ENCODE measurements around the gene MAPK10. TPM values are rescaled to one million over a fixed set of nuclear protein-coding genes. Genes with fewer than 3 reads are reported as not detected.
"Not testable (repeated sequence)": the region's sequence is repeated elsewhere in the genome, so short reads cannot be mapped to it uniquely, and the experiment has no call there.

The MAPK10 gene
- total RNA-seq, 1 experiment from 2014 or later: 19.8 TPM

DNA sequence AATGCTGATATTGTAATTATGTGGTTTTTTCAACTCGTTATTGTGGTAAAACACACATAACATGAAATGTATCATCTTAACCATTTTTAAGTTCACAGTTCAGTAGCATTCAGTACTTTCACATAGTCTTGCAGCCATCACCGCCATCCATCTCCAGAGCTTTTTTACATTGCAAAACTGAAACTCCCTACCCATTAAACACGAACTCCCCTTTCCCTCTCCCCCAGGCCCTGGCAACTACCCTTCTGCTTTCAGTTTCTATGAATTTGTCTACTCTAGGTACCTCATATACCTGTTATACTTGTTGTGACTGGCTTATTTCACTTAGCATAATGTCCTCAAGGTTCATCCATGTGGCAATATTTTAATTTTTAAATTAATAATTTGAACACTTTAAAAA is 380.6 kb downstream of the MAPK10 start:
- in situ Hi-C loops (cut with HindIII; ENCODE audit: low pct_unique_long_range_greater_than_20kb, low sequenced_read_pairs): loop anchor here (25.0 kb wide), 1 partner anchor 167 kb away; no protein-coding TSS in a partner anchor

GRCh38 chr4:85970535-85970934 is 389.3 kb downstream of the MAPK10 start:
- no peak for DNase-seq (ENCODE audit: low read depth)
- in situ Hi-C loops (cut with HindIII; ENCODE audit: low pct_unique_long_range_greater_than_20kb, low sequenced_read_pairs): no loop called here

More for the DNA sequence above, 380.6 kb downstream of the MAPK10 start:
- no peak for DNase-seq (ENCODE audit: low read depth)

GRCh38 chr4:85968945-85969819 is 390.7 kb downstream of the MAPK10 start:
- in situ Hi-C loops (cut with HindIII; ENCODE audit: low pct_unique_long_range_greater_than_20kb, low sequenced_read_pairs): no loop called here
- peak; percentile 50 for DNase-seq (ENCODE audit: low read depth)

DNA sequence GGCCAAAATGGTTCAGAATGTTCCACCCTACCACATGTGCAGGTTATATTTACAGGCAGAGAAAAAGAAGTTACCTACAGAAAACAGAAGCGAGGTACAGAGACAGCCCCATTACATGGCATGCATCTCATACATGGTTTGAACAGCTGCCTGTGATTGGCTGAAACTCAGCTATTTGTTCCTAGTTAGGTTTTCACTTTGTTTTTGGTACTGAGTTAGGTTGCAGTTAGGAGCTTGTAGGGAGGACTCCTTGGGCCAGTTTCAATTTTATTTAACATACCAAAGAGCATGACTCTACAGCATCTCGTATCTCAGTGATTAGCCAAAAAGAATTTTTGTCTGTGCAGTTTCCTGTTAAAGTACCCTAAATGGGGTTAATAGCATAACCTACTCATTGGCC is 392.0 kb downstream of the MAPK10 start:
- DNase-seq (ENCODE audit: low read depth): no peak
- in situ Hi-C loops (cut with HindIII; ENCODE audit: low pct_unique_long_range_greater_than_20kb, low sequenced_read_pairs): no loop called here

GRCh38 chr4:85966373-85966772 is 393.5 kb downstream of the MAPK10 start:
- DNase-seq (ENCODE audit: low read depth): no peak
- in situ Hi-C loops (cut with HindIII; ENCODE audit: low pct_unique_long_range_greater_than_20kb, low sequenced_read_pairs): no loop called here

- in situ Hi-C loops (cut with HindIII; ENCODE audit: low pct_unique_long_range_greater_than_20kb, low sequenced_read_pairs): no loop called here
- no peak for DNase-seq (ENCODE audit: low read depth)
These were observed 394.3 kb downstream of the MAPK10 start for GRCh38 chr4:85965529-85965928.

- in situ Hi-C loops (cut with HindIII; ENCODE audit: low pct_unique_long_range_greater_than_20kb, low sequenced_read_pairs); DNase-seq (ENCODE audit: low read depth): not testable (repeated sequence)
These were observed 394.8 kb downstream of the MAPK10 start for GRCh38 chr4:85965017-85965416.

DNA sequence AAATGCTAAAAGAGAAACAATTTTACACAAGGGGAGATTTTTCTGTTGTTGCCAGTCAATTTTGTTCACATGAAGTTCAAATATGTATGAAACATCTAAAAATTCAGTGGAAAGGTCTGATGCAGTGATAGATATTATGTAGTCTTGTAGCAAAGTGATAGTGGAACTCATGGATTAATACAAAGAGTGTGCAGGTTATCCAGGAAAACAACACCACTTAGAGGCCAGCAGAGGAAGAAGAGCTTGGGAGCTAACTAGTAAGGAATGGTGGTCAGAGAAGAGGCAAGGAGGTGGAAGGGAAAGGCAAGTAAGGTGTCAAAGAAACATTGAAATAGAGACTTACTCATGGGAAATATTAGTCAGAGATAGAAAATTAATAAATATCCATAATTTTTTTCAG is 395.6 kb downstream of the MAPK10 start:
- peak; percentile 25 for DNase-seq (ENCODE audit: low read depth)

GRCh38 chr4:85963231-85963630 is 396.6 kb downstream of the MAPK10 start:
- in situ Hi-C loops (cut with HindIII; ENCODE audit: low pct_unique_long_range_greater_than_20kb, low sequenced_read_pairs): no loop called here
- DNase-seq (ENCODE audit: low read depth): no peak

More for the DNA sequence above, 395.6 kb downstream of the MAPK10 start:
- in situ Hi-C loops (cut with HindIII; ENCODE audit: low pct_unique_long_range_greater_than_20kb, low sequenced_read_pairs): no loop called here

- in situ Hi-C loops (cut with HindIII; ENCODE audit: low pct_unique_long_range_greater_than_20kb, low sequenced_read_pairs): no loop called here
- DNase-seq (ENCODE audit: low read depth): no peak
These were observed 398.0 kb downstream of the MAPK10 start for GRCh38 chr4:85961887-85962286.

DNA sequence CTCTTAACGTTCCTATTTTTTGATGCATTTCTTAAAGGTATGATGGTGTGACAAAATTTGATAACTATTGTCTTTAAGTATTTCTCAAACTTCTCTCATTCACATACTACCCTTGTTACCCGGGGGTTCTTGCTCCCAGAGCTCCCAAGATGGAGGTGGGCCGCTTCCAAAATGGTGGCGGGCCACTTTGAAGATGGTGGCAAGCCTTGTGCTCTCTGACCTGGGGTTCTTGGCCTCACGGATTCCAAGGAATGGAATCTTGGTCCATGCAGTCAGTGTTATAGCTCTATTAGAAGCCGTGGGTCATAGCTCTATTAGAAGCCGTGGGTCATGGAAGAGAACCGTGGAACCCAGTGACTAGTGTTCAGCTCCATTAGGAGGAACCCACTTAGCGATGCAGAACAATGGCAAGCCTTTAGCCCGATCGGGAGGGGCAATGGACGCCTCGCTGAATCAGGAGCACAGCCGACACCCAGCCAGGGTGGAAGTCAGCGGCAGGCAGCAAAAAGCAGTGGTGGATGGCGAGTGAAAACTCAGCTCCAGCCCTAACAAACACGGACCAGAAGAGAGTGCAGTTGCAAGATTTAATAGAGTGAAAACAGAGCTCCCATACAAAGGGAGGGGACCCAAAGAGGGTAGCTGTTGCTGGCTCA is 403.4 kb downstream of the MAPK10 start:
- DNase-seq (ENCODE audit: low read depth): no peak
- in situ Hi-C loops (cut with HindIII; ENCODE audit: low pct_unique_long_range_greater_than_20kb, low sequenced_read_pairs): no loop called here

GRCh38 chr4:85955620-85956292 is 404.1 kb downstream of the MAPK10 start:
- in situ Hi-C loops (cut with HindIII; ENCODE audit: low pct_unique_long_range_greater_than_20kb, low sequenced_read_pairs): no loop called here
- DNase-seq (ENCODE audit: low read depth): no peak

- in situ Hi-C loops (cut with HindIII; ENCODE audit: low pct_unique_long_range_greater_than_20kb, low sequenced_read_pairs): no loop called here
- peak; percentile 82 for DNase-seq (ENCODE audit: low read depth)
These were observed 406.2 kb downstream of the MAPK10 start for GRCh38 chr4:85953651-85954018.

GRCh38 chr4:85952972-85953650 is 406.7 kb downstream of the MAPK10 start:
- DNase-seq (ENCODE audit: low read depth): no peak
- in situ Hi-C loops (cut with HindIII; ENCODE audit: low pct_unique_long_range_greater_than_20kb, low sequenced_read_pairs): no loop called here

DNA sequence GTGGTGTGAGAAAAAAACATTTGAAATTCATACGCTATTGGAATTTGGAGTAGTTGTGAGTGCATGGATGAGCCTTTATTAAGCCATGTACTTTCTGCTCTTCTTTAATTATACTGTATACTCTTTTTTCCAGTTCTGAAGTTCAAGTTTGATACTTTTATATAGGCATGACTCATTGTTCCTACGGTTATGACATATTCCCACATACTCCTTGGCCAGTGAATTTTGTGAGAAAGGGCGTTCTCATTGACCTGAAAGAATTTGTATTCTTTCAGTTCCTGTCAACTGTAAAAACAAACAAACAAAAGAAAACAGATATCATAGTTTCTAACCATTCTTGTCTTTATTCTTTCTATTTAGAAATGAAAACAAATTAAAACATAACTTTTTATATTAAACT is 407.3 kb downstream of the MAPK10 start:
- in situ Hi-C loops (cut with HindIII; ENCODE audit: low pct_unique_long_range_greater_than_20kb, low sequenced_read_pairs): no loop called here

GRCh38 chr4:85951099-85951498 is 408.8 kb downstream of the MAPK10 start:
- in situ Hi-C loops (cut with HindIII; ENCODE audit: low pct_unique_long_range_greater_than_20kb, low sequenced_read_pairs): no loop called here
- DNase-seq (ENCODE audit: low read depth): no peak

More for the DNA sequence above, 407.3 kb downstream of the MAPK10 start:
- peak; percentile 44 for DNase-seq (ENCODE audit: low read depth)

DNA sequence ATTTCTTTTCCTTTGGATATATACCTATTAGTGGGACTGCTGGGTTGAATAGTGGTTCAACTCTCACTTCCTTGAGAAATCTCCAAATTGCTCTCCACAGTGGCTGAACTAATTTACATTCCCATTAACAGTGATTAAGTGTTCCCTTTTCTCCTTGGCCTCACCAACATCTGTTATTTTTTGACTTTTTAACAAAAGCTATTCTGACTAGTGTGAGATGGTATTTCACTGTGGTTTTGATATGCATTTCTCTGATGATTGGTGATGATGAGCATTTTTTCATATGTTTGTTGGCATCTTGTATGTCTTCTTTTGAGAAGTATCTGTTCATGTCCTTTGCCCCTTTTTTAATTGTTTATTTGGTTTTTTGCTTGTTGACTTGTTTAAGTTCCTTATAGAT is 413.0 kb downstream of the MAPK10 start:
- DNase-seq (ENCODE audit: low read depth): no peak
- in situ Hi-C loops (cut with HindIII; ENCODE audit: low pct_unique_long_range_greater_than_20kb, low sequenced_read_pairs): no loop called here

DNA sequence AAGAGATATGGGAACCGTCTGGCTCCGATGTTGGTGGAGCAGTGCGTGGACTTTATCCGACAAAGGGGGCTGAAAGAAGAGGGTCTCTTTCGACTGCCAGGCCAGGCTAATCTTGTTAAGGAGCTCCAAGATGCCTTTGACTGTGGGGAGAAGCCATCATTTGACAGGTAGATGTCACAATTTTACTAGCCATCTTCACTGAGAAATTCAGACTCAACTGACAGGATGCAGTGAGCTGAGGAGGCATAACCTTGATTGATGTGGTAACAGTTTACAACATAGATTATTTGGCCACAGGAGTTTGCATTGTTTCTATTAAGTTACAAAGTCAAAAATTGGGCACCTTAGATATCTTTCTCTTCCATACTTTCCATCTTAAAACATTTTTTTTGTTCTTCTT is 417.7 kb downstream of the MAPK10 start:
- no peak for DNase-seq (ENCODE audit: low read depth)
- in situ Hi-C loops (cut with HindIII; ENCODE audit: low pct_unique_long_range_greater_than_20kb, low sequenced_read_pairs): no loop called here
